ENCODE measurements around the gene ABCA13. TPM values are rescaled to one million over a fixed set of nuclear protein-coding genes. Genes with fewer than 3 reads are reported as not detected.

The ABCA13 gene
- total RNA-seq, 1 donor from 2014 or later, result 0.44 TPM

DNA sequence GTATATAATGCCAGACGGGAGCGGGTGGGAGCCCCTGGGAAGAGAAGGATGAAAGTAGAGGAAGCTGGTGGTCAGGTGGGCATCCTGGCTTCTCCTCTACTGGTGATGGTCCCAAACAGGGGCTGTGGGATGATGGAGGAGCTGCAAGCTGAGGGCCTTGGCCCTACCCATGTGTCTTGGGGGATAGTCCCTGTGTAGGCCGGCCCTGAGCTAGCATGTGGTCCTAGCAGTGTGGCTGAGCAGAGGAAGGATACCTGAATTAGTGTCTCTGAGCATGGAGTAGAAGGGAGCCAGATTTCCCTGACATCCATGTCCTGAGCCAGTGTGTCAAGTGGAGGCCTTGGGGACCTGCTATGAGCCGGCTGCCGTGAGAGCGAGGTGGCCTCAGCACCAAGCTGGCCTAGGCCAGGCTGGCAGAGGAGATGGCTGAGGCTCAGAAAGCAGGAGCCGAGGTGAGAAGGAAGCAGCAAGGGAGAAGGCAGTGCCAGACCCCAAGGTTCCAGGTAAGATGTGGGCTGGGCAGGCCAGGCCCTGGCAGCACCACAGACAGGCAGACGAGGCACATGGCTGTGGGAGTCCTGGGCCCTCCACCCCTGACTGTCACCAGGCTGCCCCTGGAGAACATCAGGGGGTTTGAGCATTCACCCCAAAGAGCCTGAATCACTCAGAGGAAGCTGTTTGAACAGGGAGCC lies 150.2 kb downstream of the ABCA13 start:
- H3K4me1 Mint-ChIP-seq (ENCODE audit: unreplicated experiment), result peaks cover 5% of the 10 kb centered on the region
- no peak overlapping the region for H3K4me3 Mint-ChIP-seq (ENCODE audit: unreplicated experiment)
- TF ChIP-seq, protein P1, sequence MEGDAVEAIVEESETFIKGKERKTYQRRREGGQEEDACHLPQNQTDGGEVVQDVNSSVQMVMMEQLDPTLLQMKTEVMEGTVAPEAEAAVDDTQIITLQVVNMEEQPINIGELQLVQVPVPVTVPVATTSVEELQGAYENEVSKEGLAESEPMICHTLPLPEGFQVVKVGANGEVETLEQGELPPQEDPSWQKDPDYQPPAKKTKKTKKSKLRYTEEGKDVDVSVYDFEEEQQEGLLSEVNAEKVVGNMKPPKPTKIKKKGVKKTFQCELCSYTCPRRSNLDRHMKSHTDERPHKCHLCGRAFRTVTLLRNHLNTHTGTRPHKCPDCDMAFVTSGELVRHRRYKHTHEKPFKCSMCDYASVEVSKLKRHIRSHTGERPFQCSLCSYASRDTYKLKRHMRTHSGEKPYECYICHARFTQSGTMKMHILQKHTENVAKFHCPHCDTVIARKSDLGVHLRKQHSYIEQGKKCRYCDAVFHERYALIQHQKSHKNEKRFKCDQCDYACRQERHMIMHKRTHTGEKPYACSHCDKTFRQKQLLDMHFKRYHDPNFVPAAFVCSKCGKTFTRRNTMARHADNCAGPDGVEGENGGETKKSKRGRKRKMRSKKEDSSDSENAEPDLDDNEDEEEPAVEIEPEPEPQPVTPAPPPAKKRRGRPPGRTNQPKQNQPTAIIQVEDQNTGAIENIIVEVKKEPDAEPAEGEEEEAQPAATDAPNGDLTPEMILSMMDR (IDR thresholded peaks at IDR 0.05; ENCODE audit: unreplicated experiment), result no peak
- H3K36me3 Mint-ChIP-seq (ENCODE audit: low read depth, unreplicated experiment), result no peaks in the 10 kb centered on the region
- no peaks in the 10 kb centered on the region for H3K9me3 Mint-ChIP-seq (ENCODE audit: unreplicated experiment)
- no peak for DNase-seq (ENCODE audit: low spot score)
- peaks cover 3% of the 10 kb centered on the region for H3K27me3 Mint-ChIP-seq (ENCODE audit: unreplicated experiment)
- no peak overlapping the region for H3K27ac Mint-ChIP-seq (ENCODE audit: unreplicated experiment)

GRCh38 chr7:48337012-48337621 lies 165.9 kb downstream of the ABCA13 start:
- Mint-ChIP-seq H3K4me1 (ENCODE audit: unreplicated experiment) (no peaks in the 10 kb centered on the region), H3K27ac (ENCODE audit: unreplicated experiment) (no peak overlapping the region), H3K36me3 (ENCODE audit: low read depth, unreplicated experiment) (no peaks in the 10 kb centered on the region), H3K9me3 (ENCODE audit: unreplicated experiment) (no peaks in the 10 kb centered on the region), H3K27me3 (ENCODE audit: unreplicated experiment) (no peaks in the 10 kb centered on the region), H3K4me3 (ENCODE audit: unreplicated experiment) (no peak overlapping the region)
- peak; percentile 34 for DNase-seq (ENCODE audit: low spot score)
- TF ChIP-seq, protein P1 (IDR thresholded peaks at IDR 0.05; ENCODE audit: unreplicated experiment), result peak; percentile 53

DNA sequence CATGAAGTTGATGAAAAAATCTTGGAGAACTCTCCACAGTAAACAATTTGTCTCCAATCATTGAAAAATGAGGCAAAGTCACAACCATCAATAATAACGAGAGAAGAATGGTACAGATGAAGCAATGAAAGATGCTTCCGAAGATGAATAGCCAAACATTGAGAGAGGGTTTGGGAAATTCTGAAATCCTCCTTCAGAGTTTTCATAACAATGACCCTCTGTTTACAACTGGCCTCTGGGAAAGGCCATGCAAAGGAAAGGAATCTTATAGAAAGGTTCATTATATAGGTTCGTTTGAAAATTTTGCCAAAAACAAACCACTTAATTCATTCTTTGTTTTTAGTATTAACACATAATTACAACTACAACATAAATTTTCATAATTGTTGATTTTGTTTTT lies 166.5 kb downstream of the ABCA13 start:
- no peak for DNase-seq (ENCODE audit: low spot score)
- H3K36me3 Mint-ChIP-seq (ENCODE audit: low read depth, unreplicated experiment), result no peaks in the 10 kb centered on the region
- no peak overlapping the region for H3K4me3 Mint-ChIP-seq (ENCODE audit: unreplicated experiment)
- H3K9me3 Mint-ChIP-seq (ENCODE audit: unreplicated experiment), result no peaks in the 10 kb centered on the region
- TF ChIP-seq, protein P1 (IDR thresholded peaks at IDR 0.05; ENCODE audit: unreplicated experiment), result no peak
- H3K27ac Mint-ChIP-seq (ENCODE audit: unreplicated experiment), result no peak overlapping the region
- H3K4me1 Mint-ChIP-seq (ENCODE audit: unreplicated experiment), result no peaks in the 10 kb centered on the region
- no peaks in the 10 kb centered on the region for H3K27me3 Mint-ChIP-seq (ENCODE audit: unreplicated experiment)

DNA sequence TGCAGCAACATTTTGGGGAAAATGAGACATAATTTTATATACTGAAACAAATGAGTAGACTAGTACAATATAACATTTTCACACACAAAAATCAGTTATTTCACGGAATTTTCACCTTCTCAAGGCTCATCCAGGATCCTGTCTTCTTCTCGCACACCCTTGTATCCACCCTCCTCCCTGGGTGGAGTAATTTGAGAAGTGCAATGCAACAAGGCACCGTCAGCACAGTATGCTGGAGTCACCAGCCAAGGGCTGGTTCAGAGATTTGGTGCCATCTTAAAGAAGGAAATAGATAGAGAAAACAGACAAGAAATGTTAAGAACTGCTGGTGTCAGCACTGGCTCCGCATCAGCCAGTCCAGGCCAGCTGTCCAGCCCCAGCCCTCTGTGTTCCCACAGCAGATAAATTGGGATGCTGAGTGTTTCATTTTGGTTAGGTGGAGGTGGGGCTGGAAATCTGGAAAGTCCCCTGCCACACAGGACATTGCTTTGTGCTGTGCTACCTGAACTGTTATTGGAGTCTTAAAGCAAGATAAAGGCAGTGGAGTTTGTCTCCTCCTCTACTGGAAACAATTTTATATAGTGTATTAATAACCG lies 176.1 kb downstream of the ABCA13 start:
- Mint-ChIP-seq H3K9me3 (ENCODE audit: unreplicated experiment) (no peaks in the 10 kb centered on the region), H3K4me1 (ENCODE audit: unreplicated experiment) (peaks cover 8% of the 10 kb centered on the region), H3K27me3 (ENCODE audit: unreplicated experiment) (no peaks in the 10 kb centered on the region), H3K27ac (ENCODE audit: unreplicated experiment) (no peak overlapping the region), H3K4me3 (ENCODE audit: unreplicated experiment) (no peak overlapping the region), H3K36me3 (ENCODE audit: low read depth, unreplicated experiment) (no peaks in the 10 kb centered on the region)
- no peak for DNase-seq (ENCODE audit: low spot score)
- TF ChIP-seq, protein P1 (IDR thresholded peaks at IDR 0.05; ENCODE audit: unreplicated experiment), result no peak

DNA sequence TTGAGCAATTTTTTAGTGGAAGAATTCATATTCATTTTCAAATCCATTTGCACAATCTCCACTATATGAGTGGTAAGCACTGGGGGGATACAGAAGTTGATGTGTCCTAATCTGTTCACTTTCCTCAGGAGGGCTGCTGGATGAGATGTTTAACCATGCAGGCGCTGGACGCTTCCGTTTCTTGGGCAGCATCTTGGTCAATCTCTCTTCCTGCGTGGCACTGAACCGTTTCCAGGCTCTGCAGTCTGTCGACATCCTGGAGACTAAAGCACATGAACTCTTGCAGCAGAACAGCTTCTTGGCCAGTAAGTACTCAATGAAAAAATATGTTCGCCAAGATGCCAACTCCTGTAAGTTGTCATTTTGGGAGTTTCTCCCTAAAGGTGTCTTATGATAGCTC lies 179.3 kb downstream of the ABCA13 start:
- TF ChIP-seq, protein P1 (IDR thresholded peaks at IDR 0.05; ENCODE audit: unreplicated experiment), result no peak
- no peak overlapping the region for H3K27ac Mint-ChIP-seq (ENCODE audit: unreplicated experiment)
- peaks cover 18% of the 10 kb centered on the region for H3K4me1 Mint-ChIP-seq (ENCODE audit: unreplicated experiment)
- no peak for DNase-seq (ENCODE audit: low spot score)
- H3K36me3 Mint-ChIP-seq (ENCODE audit: low read depth, unreplicated experiment), result peaks cover 7% of the 10 kb centered on the region
- no peak overlapping the region for H3K4me3 Mint-ChIP-seq (ENCODE audit: unreplicated experiment)
- peaks cover 5% of the 10 kb centered on the region for H3K9me3 Mint-ChIP-seq (ENCODE audit: unreplicated experiment)
- peaks cover 3% of the 10 kb centered on the region for H3K27me3 Mint-ChIP-seq (ENCODE audit: unreplicated experiment)

Data from endothelial cell (in vitro differentiated cells).